DMS79 (cell line): ENCODE results near the gene MAST4.

Experiments
- DNase-seq: peaks from one replicate; lab custom pipeline; 2025; lab: John Stamatoyannopoulos, UW

MAST4 gene

DNA sequence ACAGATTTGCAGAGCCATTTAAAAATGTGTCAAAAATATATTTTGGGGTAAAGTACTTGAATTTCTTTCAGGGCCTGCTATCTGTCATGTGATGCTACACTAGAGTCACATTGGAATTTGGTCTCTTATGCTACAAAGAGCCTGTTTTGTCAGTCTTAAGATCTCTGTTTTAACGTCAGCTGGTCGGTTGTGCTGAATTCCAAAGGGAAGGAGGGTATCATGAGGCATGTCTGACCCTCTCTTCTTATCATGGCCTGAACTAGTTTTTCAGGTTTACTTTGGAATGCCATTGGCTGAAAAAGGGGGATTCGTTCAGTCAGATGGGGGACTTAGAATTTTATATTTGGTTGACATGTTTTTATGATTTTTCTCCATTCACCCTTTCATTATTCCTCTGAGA is 309.8 kb downstream of the MAST4 start:
- DNase-seq = no peak

DNA sequence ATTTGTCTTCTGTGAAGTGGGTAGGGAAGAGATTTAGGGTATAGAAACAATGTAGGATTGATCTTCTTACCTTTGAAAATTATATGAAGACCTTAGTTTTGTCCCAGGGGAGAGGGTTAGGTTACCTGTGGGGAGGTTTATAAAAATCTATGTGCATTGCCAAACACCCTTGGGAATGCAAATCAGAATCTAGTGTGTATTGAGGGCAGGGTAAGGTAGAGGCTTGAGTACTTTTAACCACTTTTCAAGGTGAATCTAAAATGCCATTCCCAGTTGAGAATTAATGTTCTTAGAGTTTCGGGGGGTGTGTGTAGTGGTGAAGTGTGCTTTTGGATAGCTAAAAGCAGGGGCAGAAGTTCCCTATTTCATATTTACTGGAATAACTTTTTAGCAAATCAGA is 312.0 kb downstream of the MAST4 start:
- DNase-seq = no peak

DNA sequence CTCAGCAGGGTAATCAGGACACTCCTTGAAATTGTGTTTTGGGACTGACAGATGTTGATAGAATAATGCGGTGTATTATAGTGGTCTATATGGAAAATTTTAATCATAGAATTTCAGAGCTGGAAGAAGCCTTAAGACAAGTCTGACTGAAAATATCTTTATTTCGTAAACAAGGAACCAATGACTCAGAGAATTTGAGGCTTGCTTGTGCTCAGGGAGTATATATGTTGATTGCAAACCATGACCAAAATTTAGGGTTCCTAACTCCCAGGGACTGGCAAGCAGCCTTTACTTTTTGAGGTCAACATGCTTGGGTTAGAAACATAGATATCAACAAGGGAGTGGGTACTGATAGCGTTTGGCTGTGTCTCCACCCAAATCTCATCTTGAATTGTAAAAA is 313.2 kb downstream of the MAST4 start:
- DNase-seq = no peak

DNA sequence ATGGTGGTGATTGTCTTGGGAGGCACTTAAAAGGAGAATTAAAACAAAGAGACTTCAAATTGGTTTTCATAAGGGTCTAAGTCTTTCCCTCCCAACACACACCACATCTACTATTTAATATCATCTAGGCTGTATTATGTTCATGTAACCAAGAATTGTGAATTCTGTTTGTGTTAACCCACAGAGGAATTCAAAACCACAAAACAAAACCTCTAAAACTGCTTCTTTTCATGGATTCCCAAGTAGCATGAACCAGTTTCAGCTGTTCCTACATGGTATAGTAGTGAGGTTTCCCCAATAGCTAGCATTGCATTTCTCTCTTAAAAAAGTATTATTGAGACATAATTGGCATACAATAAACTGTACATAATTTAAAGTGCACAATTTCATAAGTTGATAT is 316.6 kb downstream of the MAST4 start:
- no peak for DNase-seq

DNA sequence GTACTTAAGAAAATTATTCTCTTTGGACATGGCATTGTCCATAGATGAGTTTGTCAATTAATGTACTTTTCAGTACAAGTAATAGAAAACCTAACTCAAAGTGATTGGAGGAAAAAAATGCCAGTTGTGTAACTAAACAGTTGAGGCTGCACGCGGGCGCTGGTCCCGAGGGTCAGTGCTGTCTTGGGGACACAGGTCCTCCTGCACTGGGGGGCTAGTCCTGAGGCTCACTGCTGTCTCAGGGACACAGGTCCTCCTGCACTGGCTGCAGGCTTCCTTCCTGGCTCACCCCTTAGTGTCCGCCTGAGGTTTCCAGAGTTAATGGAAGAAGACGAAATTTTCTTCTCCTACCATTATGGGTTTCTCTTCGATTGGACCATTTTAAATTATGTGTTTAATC is 319.3 kb downstream of the MAST4 start:
- no peak for DNase-seq

DNA sequence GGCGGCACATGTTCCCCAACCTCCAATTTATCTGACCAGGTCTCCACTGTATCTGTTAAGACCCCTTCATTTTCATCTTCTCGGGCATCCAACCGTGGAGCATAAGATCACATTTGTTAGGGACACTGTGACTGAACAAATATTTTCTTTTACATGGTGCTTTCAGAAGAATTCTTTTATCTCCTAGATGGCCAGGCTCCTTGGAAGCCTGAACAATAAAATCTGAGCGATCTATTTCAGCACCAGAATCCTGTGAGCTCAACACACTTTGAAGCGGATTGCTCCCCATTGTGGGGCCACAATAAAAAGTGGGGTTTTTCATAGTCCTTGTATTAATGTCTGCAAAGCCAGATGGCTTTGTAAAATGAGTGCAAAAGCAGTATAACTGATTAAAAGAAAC is 326.7 kb downstream of the MAST4 start:
- DNase-seq = no peak

DNA sequence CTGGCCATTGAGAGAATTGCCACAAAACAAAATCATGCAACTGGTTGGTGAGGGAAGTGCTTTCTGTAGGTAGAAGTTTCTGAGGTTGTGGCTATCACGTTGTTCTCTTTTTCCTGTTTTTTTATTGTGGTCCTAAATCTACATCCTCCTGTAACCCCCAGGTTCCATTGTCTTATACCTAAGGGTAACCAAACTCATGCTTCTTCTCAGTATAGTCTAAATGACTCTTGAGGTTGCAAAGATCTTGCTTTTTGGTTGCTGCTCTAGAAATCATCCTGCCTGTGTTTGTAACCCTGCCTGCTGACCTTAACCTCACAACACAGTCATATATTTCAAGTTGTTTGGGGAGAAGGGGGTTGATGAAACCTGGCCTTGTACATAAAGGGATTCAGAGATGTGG is 327.3 kb downstream of the MAST4 start:
- no peak for DNase-seq

DNA sequence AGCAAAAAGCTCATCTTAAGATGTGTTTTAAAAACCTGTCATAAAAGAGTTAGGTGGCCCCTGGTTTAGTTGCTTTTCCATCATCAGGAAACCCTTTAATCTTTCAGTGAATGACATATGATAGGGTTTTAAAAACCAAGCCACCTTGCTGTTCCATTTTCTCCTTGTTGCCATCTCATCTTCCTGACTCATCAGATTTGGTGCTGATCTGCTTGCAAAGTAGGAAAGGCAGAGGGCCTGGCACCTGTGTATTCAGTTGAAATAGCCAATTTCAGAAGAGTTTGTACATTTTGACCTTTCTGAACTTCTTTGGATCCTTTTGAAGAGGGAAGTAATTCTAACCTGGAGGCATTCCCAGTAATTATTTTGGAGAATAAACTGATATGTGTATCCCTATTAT is 327.7 kb downstream of the MAST4 start:
- DNase-seq = no peak

DNA sequence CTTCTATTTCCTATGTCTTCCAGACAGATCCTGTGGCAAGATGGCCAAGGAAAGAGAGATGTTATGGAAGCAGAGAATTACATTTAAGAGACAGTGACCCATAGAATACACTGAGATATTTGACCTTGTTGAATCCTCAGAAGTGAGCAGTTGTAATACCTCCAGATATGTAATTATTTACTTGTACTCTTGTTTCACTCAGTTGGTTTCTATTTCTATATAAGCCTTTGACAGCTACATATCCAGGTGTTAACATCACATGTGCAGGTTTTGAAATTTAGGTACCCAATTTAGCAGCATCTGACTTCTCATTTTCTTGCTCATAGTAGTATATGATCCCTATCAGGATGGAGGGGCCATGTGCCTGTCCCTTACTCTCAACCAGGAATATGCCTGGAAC is 330.9 kb downstream of the MAST4 start:
- DNase-seq = no peak

DNA sequence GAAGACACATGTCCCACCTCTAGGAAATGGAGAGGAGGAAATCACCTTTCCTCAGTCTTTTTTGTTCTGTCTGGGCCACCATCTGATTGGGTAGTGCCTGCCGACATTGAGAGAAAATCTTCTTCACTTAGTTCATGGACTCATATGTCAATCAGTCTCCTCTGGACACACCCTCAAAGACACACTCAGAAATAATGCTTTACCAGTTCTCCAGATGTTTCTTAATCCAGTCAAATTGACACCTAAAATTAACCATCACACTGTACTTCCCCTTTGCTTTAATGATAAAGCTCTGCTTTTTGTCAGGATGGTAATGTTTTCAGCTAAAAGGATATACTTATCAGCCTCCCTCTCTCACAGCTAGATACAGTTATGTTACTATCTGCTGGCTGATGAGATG is 333.1 kb downstream of the MAST4 start:
- DNase-seq = no peak

DNA sequence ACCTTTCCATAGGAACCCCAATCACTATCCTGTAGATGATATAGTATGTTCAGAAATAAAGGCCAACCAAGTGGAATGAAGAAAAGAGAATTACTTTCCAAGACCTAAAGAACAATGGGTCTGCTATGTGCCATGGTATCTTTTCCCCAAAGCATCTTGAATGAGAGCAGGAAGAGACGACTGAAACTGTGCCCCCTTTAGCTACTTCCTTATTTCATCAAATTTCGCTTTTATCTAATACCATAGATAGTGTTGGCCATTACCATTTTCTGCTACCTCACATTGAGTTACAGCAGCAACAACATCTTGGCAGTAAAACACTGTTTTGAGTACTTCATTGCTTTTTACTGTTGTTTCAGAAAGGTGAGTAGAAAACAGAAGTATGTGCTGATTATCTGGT is 333.8 kb downstream of the MAST4 start:
- DNase-seq = no peak

DNA sequence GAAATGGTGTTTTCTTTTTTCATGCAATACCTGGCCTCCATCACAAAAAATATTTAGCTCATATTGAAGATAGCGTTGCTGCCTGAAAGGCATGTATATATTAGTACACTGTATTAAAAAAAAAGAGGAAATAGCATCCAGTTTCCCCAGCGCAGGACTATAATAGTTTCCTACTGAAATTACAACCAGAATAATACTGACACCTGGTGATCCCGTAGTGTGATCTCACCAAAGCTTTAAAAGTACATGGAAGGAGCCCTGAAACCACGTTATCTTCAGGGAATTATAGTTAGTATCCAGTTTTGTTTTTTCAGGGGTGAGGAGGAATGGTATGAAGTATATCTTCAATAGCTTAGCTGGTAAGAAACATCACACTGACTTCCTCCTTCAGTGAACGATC is 335.5 kb downstream of the MAST4 start:
- DNase-seq = no peak

DNA sequence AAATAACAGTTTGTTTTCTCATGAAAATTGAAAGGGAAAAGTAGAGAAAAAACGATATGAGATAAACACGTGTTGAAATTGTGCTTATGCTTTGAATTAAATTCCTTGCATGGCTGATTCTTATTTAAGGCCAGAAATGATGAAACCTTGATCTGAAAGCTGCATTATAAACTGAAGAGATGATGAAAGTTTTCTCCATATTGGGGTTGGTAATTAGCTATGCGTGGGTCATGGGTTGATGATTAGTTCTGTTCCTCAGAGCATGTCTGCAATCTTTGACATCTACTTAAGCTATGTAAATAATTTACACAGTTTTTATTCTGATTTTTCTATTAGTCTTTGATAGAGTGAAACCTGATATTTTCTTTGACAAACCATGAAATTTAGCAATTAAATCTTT is 336.3 kb downstream of the MAST4 start:
- no peak for DNase-seq

DNA sequence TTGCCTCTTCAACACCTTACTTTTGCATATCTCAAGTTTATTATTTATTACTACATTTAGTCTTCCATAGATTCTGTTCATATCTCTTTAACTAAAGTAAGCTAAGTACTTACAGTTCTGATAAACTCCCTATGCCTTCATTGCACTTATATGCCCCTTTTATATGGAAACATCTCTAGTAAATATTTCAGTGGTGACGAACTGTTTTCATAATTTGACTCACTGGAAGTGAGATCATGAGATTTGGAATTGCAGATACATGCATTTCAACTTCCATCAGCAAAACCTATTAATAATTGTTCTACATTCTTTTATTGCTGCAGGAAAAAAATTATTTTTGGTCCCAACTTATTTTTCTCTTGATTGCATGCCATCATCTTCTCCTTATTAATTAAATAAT is 336.9 kb downstream of the MAST4 start:
- DNase-seq = no peak

DNA sequence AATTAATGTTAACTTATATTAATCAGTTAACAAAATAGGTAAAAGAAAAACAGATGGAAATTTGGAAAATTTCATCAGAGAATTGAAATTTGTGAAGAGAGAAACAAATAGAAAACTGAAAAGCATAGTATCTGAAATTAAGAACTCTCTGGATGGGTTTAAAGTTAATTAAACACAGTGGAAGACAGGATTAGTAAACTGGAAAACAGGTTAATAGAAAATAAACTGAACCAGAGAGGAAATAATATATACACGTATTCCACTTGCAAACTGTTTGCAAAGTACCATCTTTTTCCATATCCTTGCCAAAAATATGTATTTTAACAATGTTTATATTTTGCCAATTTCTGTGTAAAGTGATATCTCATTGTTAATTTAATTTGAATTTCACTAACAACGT is 342.9 kb downstream of the MAST4 start:
- DNase-seq = no peak

DNA sequence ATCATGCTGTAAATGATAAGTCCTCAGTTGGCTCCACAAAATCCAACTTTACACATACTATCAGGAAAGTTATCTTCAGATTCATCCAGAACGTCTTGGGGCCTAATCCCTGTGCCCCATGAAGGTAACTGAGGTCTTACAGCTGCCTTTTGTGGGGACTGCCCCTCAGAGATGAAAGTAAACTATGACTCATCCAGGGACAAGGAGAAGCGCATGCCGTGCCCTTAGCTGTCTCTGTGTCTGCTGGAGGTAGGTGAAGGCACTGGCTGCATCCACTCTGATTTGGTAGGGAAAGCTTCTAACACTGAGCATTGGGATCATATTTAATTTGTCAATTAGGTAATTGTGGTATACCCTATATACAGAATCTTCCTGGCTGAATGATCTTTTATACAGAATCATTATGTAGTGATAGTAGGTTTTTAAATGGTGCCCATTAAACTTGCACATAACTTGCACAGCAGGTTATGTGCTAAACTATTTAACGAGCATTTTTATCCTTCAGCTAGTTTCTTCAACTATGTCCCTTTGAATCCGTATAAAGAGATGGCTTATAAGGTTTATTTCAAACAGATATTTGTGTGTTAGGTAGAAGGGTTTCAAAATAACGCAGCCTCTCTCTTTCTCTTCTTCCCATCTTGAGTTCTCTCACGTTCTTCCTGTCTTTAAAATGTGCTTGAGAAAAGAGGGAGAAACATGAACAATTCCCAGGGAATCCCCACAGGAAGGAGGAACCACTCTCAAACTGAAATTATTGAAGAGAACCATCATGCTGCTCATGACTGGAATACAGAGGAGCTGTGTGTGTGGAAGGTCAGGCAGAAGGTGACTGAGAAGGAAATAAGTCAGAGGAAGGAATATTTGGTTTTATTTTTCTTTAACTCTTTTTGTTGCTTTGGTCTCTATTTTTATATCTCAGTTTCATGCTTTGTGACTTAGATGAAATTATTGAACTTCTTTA is 349.5 kb downstream of the MAST4 start:
- DNase-seq = no peak

DNA sequence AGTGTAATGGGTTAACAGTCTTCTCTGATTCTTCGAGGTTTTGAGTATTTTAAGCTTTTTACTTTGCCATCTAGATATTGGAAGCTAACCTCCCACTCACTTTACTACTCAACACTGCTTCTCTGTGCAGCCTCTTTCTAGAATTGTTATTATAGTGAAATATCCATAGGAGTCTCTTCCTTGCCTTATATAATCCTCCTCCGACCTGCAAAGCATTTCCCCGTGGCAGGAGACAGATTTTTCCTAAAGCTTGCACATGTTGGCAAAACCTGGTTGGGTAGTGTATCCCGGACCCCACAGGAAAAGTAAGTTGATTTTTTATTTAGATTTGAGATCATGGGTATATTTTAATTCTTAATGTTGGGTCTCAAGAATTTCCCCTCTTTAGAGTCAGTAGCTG is 351.3 kb downstream of the MAST4 start:
- DNase-seq = no peak

DNA sequence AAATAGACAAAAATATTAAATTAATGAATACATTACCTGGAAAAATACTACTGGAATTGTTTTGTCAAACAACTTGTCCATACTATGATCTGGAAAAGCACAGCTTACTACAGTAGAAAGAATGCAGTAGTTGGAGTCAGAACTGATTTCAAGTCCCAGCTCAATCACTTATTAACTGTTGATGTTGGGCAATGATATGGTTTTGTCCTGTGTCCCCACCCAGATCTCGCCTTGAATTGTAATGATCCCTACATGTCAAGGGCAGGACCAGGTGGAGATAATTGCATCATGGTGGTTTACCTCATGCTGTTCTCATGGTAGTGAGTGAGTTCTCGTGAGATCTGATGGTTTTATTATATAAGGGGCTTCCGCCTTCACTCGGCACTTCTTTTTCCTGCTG is 352.9 kb downstream of the MAST4 start:
- DNase-seq = no peak

DNA sequence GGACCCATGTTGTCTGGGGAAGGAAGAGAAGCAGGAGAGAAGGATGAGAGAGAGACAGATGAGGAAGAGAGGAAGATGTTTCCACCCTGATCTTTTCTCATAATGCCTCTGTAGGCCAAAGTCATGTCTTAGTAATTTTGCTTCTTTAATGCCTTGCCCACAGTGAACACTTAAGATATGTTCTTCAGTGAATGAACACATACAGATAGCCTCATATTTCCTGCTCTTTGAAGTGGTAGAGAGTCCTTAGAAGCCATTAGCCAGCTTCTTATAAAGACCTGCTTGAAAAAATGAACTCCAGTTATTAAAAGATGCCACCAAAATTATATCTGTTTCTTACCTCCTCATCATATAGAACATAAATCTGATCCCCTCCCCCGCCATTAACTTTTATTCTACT is 356.0 kb downstream of the MAST4 start:
- DNase-seq = no peak

DNA sequence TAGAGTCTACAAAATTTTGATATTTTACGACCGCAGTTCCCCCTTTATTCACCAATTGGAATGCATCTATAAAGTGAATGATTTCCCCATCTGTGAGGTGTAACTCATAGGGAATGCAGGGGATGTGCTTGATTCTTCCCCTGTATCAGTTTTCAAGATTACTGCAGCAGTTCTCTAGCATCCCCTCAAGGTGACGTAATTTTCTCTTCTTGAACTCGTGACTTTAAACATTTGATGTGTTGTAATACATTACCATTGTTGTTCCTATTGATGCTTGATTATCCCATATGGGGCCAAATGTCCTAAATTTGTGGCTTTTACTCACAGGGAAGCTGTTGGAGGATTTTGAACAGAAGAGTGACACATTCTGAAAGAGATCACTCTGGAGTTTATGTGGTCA is 360.2 kb downstream of the MAST4 start:
- DNase-seq = no peak

DNA sequence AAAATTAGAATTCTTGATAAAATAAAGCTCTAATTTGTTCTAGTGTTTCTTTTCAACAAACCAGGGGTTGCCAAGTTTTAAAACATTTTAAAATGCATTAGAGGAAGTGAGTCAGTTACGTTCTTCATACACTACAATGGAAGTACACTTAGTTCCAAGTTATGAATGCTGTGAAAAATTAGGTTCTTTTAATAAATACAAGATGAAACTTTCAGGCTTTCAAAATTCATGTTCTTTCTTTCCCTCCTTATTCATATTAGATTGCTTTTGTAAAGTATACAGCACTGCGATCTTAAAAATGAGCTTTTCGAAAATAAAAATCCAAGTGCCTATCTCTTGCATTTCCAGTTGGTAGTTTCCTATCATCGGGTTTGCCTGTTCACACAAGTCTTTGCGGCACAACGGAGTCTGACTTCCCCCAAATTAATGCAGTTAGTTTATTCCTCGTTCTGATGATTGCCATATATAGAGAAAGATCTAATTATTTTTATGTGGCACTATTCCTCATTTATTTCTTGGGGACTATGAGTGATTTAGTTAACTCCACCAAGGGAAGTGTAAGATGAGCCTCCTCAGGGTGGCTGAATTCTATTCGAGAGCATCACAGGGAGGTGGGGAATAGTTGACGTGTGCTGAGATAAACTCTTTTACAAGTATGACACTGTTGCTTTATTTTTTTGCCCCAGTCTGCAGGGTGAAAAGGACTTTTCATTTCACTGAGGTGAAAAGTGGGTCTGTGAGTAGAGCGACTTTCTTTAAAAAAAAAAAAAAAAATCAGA is 362.2 kb downstream of the MAST4 start:
- DNase-seq = no peak

DNA sequence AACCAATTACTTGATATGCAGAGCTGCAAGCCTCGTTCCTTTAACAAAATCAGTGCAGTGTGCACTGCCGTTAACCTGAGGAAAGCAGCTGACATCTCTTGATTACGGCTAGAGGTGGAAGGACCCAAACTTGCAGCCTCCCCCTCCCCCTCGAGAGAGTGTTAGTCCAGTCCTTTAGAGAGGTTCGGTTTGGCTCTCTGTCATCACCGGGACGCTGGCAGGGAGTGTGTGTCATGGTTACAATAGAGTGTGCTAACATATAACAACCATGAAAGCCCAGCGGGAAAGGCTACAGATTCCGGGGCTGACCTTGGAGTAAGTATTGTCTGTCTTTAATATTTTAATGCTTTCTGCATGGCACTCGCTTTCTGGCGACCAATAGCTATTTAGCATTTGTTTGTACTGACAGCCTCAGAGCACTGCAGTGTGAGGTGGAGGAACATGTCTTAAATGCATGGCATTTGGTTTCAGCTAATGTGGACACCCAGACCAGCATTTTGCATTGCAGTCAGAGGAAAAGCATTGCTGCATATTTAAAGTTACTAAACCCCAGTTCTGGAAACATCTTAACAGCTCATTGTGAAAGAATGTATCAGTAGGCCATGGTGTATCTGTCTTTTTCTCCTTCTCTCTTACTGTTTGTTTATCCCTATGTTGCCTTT is 362.9 kb downstream of the MAST4 start:
- DNase-seq = no peak

DNA sequence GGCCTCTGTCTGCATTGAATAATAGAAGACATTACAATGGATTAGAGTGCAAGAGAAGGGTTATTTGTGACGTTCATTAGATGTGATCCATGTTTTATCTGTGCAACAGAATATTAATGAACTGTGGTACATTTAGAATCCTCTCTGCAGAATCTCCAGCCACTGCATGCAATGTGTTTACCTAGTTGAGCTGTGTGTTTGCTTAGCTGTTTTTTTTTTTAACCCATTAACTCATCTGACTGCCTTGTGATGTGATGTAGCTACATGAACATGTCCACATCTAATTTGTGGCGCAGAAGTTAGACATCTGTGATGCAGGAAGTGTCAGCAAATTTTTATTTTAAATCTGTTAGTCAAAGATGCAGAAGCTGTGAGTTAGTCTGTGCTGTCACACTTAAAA is 363.5 kb downstream of the MAST4 start:
- DNase-seq = no peak
